ENCODE results near the gene MAGI1. TPM values are rescaled to one million over a fixed set of nuclear protein-coding genes. Genes with fewer than 3 reads are reported as not detected.
"Not testable (repeated sequence)": the region's sequence is repeated elsewhere in the genome, so short reads cannot be mapped to it uniquely, and the experiment has no call there.

Gene MAGI1
- polyA plus RNA-seq, 1 donor: 14.9 TPM

DNA sequence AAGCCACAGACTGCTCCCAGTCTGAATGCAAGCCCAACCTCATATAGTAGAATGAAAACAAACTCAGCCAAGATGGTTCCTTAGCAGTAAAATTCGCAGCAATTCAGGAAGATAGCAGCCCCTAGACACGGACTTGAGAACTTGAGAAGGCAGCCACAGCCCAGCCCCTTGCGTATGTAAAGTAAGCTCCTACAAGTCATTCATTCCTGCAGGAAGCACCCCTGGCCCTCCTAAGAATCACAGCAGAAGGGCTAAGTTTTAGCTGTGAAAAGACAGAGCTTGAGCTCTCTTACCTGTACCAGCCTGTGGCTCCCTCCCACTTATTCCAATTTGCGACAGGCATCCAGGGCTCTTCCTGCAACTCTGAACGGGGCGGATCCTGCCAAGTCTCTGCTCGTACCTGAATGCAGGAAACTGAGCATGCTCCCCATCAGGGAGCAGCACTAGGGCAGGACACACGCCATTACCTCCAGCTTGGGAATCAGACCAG is 136.4 kb downstream of the MAGI1 start:
- no peak for DNase-seq

GRCh38 chr3:65901226-65901625 is 137.5 kb downstream of the MAGI1 start:
- DNase-seq: no peak

DNA sequence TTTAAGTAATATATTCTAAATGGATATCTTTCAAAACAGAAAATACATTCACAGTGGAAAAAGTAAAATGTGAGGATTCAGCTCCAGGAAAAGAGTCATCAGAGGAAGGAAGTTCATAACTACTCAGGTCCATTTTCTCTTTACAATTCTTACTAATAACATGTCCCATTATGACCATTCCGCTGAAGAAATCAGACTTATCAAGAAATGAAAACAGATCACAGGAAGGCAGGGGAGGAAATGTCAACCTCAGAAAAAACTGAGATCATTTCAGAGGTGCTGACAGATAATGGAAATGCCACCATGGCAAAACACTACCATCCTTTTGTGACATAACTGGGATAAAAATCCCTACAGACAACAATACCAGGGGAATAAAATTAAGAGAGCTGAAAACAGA is 139.5 kb downstream of the MAGI1 start:
- DNase-seq: no peak

- DNase-seq: no peak
Measured at GRCh38 chr3:65897766-65898165, 141.0 kb downstream of the MAGI1 start.

GRCh38 chr3:65896321-65896720 is 142.4 kb downstream of the MAGI1 start:
- no peak for DNase-seq

- no peak for DNase-seq
Measured at GRCh38 chr3:65894679-65895453, 143.9 kb downstream of the MAGI1 start.

- no peak for DNase-seq
Measured at GRCh38 chr3:65894126-65894525, 144.6 kb downstream of the MAGI1 start.

- no peak for DNase-seq
Measured at GRCh38 chr3:65893631-65894030, 145.1 kb downstream of the MAGI1 start.

- not testable (repeated sequence) for DNase-seq
Measured at GRCh38 chr3:65891477-65891876, 147.2 kb downstream of the MAGI1 start.

GRCh38 chr3:65890328-65890727 is 148.4 kb downstream of the MAGI1 start:
- DNase-seq: no peak

- no peak for DNase-seq
Measured at GRCh38 chr3:65889707-65890099, 149.0 kb downstream of the MAGI1 start.

- DNase-seq: no peak
Measured at GRCh38 chr3:65888980-65889706, 149.6 kb downstream of the MAGI1 start.

GRCh38 chr3:65888196-65888595 is 150.5 kb downstream of the MAGI1 start:
- DNase-seq: no peak

DNA sequence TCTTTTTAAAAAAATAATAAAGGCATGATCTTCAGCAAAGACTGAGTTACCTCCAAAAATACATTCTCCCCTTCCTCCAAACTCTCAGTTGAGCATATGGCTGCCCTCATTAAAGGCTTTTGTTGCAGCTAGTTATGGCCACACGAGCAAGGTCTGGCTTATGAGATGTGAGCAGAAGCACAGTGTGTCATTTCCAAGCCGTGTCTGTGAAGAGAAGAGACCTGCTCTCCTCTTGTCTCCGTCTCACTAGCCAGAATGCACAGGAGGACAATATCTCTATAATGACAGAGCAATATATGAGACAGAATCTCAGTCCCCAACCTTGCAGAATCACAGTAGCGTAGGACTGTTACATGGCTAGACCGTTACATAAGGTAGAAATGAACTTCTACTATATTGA is 152.3 kb downstream of the MAGI1 start:
- DNase-seq: no peak

GRCh38 chr3:65884071-65884470 is 154.6 kb downstream of the MAGI1 start:
- DNase-seq: no peak

- DNase-seq: no peak
Measured at GRCh38 chr3:65883613-65884012, 155.1 kb downstream of the MAGI1 start.

GRCh38 chr3:65880350-65880749 is 158.4 kb downstream of the MAGI1 start:
- DNase-seq: no peak

- no peak for DNase-seq
Measured at GRCh38 chr3:65879372-65879771, 159.3 kb downstream of the MAGI1 start.

DNA sequence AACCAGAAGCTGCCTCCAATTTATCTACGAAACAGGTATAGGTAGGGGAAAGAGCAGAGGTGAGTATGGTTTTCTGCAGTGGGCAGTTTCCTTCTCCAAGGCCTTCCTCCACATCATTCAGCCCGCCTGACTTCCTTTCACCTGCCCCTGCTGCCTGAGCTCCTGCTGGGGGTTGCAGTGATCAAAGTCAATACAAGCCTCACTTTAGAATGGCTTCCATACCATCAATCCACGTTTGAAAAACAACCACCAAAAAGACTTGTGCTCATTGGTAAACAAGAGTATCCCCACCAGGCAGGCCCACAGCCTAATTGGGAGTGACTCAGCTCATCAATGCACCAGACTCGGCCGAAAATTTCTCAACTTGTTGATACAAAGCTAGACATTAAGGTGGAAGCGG is 159.9 kb downstream of the MAGI1 start:
- no peak for DNase-seq

- no peak for DNase-seq
Measured at GRCh38 chr3:65877160-65877559, 161.6 kb downstream of the MAGI1 start.

- DNase-seq: no peak
Measured at GRCh38 chr3:65876028-65876420, 162.7 kb downstream of the MAGI1 start.

GRCh38 chr3:65875393-65876027 is 163.2 kb downstream of the MAGI1 start:
- DNase-seq: no peak

GRCh38 chr3:65873869-65874268 is 164.8 kb downstream of the MAGI1 start:
- no peak for DNase-seq

DNA sequence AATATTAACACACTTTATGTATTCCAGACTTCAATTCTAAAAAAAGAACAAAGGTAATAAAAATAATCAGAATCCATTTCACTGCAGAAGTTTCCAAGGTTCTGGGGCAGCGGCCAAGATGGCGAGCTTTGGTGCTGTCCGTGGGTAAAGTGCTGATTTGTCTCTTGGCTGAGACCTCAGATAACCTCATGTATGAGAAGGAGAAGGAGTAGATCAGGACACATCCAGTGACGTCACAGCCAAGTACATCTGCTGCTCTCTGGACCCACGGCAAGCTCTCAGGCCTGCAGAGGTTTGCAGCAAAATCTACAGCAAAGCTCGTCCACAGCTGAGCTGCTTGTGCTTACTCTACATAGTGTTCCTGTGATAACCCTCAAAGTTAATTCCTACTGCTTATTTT is 165.7 kb downstream of the MAGI1 start:
- DNase-seq: no peak

Data from hindlimb muscle (tissue), 1 donor.